Liver (tissue), 3 donors: Measurements from ENCODE around the gene CNGA3.

ENCODE experiments used
- EGR1 ChIP-seq, 2 donors: IDR thresholded peaks; 2 replicates each; pipeline ENCODE4 v1.6.1; 2016 to 2018; ENCODE audit warnings: antibody characterized with exemption in 2 of 2, low read depth in 2 of 2
- HNF4A ChIP-seq, 2 donors: conservative IDR thresholded peaks; 2 replicates each; pipeline ENCODE4 v1.6.1; 2016; ENCODE audit warnings: antibody characterized with exemption in 2 of 2, mild to moderate bottlenecking in 2 of 2
- HNF4G ChIP-seq: IDR thresholded peaks from 2 replicates; pipeline ENCODE4 v1.6.1; 2016; ENCODE audit warnings: antibody characterized with exemption
- JUND ChIP-seq, 2 donors: IDR thresholded peaks; 2 replicates each; pipeline ENCODE4 v1.6.1; 2016; ENCODE audit warnings: antibody characterized with exemption in 2 of 2
- RAD21 ChIP-seq, 2 donors: IDR thresholded peaks; 2 replicates each; pipeline ENCODE4 v1.6.1; 2016; ENCODE audit warnings: antibody characterized with exemption in 2 of 2, mild to moderate bottlenecking in 2 of 2
- YY1 ChIP-seq: IDR thresholded peaks from 2 replicates; pipeline ENCODE4 v1.6.1; 2016; ENCODE audit warnings: antibody characterized with exemption, mild to moderate bottlenecking
- ZBTB33 ChIP-seq: IDR thresholded peaks from 2 replicates; pipeline ENCODE4 v1.6.1; 2016; ENCODE audit warnings: antibody characterized with exemption
- TF ChIP-seq, protein P1 (sequence below): IDR thresholded peaks from 2 replicates; pipeline ENCODE4 v1.6.1; 2016; ENCODE audit warnings: antibody characterized with exemption
- TF ChIP-seq, protein P2 (sequence below): fragments of 150-350 bp; IDR thresholded peaks from 2 replicates; pipeline ENCODE4 v1.5.1; 2017; ENCODE audit warnings: improper control_type of control experiment, low read depth, low read length; ENCODE audit not compliant: missing input control
- TF ChIP-seq, protein P3 (sequence below): IDR thresholded peaks from 2 replicates; pipeline ENCODE4 v1.6.1; 2016; ENCODE audit warnings: antibody characterized with exemption, mild to moderate bottlenecking
- TF ChIP-seq, protein P4 (sequence below): IDR thresholded peaks from 2 replicates; pipeline ENCODE4 v1.6.1; 2016; ENCODE audit warnings: antibody characterized with exemption
- donor health status: healthy.
- donor health status: healthy.

- TF ChIP-seq, protein P1, sequence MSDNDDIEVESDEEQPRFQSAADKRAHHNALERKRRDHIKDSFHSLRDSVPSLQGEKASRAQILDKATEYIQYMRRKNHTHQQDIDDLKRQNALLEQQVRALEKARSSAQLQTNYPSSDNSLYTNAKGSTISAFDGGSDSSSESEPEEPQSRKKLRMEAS = no peak
- no peak for TF ChIP-seq HNF4A (conservative IDR thresholded peaks at IDR 0.05)
- TF ChIP-seq, protein P2, sequence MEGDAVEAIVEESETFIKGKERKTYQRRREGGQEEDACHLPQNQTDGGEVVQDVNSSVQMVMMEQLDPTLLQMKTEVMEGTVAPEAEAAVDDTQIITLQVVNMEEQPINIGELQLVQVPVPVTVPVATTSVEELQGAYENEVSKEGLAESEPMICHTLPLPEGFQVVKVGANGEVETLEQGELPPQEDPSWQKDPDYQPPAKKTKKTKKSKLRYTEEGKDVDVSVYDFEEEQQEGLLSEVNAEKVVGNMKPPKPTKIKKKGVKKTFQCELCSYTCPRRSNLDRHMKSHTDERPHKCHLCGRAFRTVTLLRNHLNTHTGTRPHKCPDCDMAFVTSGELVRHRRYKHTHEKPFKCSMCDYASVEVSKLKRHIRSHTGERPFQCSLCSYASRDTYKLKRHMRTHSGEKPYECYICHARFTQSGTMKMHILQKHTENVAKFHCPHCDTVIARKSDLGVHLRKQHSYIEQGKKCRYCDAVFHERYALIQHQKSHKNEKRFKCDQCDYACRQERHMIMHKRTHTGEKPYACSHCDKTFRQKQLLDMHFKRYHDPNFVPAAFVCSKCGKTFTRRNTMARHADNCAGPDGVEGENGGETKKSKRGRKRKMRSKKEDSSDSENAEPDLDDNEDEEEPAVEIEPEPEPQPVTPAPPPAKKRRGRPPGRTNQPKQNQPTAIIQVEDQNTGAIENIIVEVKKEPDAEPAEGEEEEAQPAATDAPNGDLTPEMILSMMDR = no peak
- no peak for TF ChIP-seq JUND (IDR thresholded peaks at IDR 0.05)
- TF ChIP-seq, protein P3, sequence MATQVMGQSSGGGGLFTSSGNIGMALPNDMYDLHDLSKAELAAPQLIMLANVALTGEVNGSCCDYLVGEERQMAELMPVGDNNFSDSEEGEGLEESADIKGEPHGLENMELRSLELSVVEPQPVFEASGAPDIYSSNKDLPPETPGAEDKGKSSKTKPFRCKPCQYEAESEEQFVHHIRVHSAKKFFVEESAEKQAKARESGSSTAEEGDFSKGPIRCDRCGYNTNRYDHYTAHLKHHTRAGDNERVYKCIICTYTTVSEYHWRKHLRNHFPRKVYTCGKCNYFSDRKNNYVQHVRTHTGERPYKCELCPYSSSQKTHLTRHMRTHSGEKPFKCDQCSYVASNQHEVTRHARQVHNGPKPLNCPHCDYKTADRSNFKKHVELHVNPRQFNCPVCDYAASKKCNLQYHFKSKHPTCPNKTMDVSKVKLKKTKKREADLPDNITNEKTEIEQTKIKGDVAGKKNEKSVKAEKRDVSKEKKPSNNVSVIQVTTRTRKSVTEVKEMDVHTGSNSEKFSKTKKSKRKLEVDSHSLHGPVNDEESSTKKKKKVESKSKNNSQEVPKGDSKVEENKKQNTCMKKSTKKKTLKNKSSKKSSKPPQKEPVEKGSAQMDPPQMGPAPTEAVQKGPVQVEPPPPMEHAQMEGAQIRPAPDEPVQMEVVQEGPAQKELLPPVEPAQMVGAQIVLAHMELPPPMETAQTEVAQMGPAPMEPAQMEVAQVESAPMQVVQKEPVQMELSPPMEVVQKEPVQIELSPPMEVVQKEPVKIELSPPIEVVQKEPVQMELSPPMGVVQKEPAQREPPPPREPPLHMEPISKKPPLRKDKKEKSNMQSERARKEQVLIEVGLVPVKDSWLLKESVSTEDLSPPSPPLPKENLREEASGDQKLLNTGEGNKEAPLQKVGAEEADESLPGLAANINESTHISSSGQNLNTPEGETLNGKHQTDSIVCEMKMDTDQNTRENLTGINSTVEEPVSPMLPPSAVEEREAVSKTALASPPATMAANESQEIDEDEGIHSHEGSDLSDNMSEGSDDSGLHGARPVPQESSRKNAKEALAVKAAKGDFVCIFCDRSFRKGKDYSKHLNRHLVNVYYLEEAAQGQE = no peak
- no peak for TF ChIP-seq HNF4G
- no peak for TF ChIP-seq YY1
- no peak for TF ChIP-seq RAD21 (IDR thresholded peaks at IDR 0.05)
- no peak for TF ChIP-seq ZBTB33
- TF ChIP-seq, protein P4, sequence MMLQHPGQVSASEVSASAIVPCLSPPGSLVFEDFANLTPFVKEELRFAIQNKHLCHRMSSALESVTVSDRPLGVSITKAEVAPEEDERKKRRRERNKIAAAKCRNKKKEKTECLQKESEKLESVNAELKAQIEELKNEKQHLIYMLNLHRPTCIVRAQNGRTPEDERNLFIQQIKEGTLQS = no peak
- TF ChIP-seq EGR1 (IDR thresholded peaks at IDR 0.05; ENCODE audit: low read depth in 2 of 2) = no peak
These were observed 49.7 kb downstream of the CNGA3 start for GRCh38 chr2:98395977-98396376.
